ENCODE measurements around the gene MC4R. TPM values are rescaled to one million over a fixed set of nuclear protein-coding genes. Genes with fewer than 3 reads are reported as not detected.

Gene MC4R
- polyA plus RNA-seq, 2 of the 4 experiments (the other 2 are of a cell fraction), result 0.08 TPM; not detected in 1

- WGBS (ENCODE audit: missing lambda C conversion rate), result 59% methylated on average over 4 of the region's 4 CpGs
- FAIRE-seq (no peak), DNase-seq (ENCODE audit: low read depth in 1 of 2, low spot score in 1 of 2) (no peak), ATAC-seq (no peak)
- Histone ChIP-seq H3K4me2 (no peak overlapping the region), H3K27ac (no peak overlapping the region), H3K9me3 (no peaks in the 10 kb centered on the region), H3K4me3 (no peak overlapping the region), H3K4me1 (no peaks in the 10 kb centered on the region)
- POLR2A ChIA-PET, result no interaction called here
- no peak for TF ChIP-seq RARB (CRISPR knock-in tag; IDR thresholded peaks at IDR 0.05)
- TF ChIP-seq JUN (IDR thresholded peaks at IDR 0.05), result no peak
- no peak for TF ChIP-seq HOXB5 (CRISPR knock-in tag; IDR thresholded peaks at IDR 0.05)
- no peak for TF ChIP-seq CBX2 (IDR thresholded peaks at IDR 0.05; ENCODE audit: borderline replicate concordance, low read depth)
- no peak for TF ChIP-seq CHD2 (IDR thresholded peaks at IDR 0.05; ENCODE audit: low read length, partially characterized antibody)
- TF ChIP-seq CHD4 (IDR thresholded peaks at IDR 0.05; ENCODE audit: borderline replicate concordance), result no peak
- TF ChIP-seq EHF (CRISPR knock-in tag; IDR thresholded peaks at IDR 0.05), result no peak
- no peak for TF ChIP-seq MAZ (IDR thresholded peaks at IDR 0.05; ENCODE audit: borderline replicate concordance, low read depth, low read length)
- no peak for TF ChIP-seq RNF2 (IDR thresholded peaks at IDR 0.05; ENCODE audit: borderline replicate concordance, low read depth)
- TF ChIP-seq PBX3 (IDR thresholded peaks at IDR 0.05), result no peak
- CTCF ChIA-PET, result interaction anchor here (0.6 to 0.7 kb wide), 2 partner anchors 76 to 903 kb away, joined by 3 to 4 read pairs; no protein-coding TSS in a partner anchor
Observed at GRCh38 chr18:60347526-60348045, 25.0 kb downstream of the MC4R start.

GRCh38 chr18:60339018-60339417 lies 33.6 kb downstream of the MC4R start:
- FAIRE-seq (no peak), ATAC-seq (no peak), DNase-seq (ENCODE audit: low read depth in 1 of 2, low spot score in 1 of 2) (no peak)
- no peak overlapping the region for H3K4me2 ChIP-seq
- no peak for TF ChIP-seq CEBPB (IDR thresholded peaks at IDR 0.05)
- TF ChIP-seq ATOH8 (CRISPR knock-in tag; IDR thresholded peaks at IDR 0.05; ENCODE audit: low read depth), result no peak
- TF ChIP-seq POLR2AphosphoS2 (conservative IDR thresholded peaks at IDR 0.05; ENCODE audit: low read length), result no peak
- no peak for TF ChIP-seq E2F6 (IDR thresholded peaks at IDR 0.05; ENCODE audit: borderline replicate concordance, low read depth)
- TF ChIP-seq EHMT2 (IDR thresholded peaks at IDR 0.05; ENCODE audit: low read depth), result no peak
- TF ChIP-seq MAX (IDR thresholded peaks at IDR 0.05), result no peak
- TF ChIP-seq EP300 (IDR thresholded peaks at IDR 0.05), result no peak
- TF ChIP-seq MAZ (IDR thresholded peaks at IDR 0.05; ENCODE audit: borderline replicate concordance, low read depth, low read length), result no peak
- no peak for TF ChIP-seq REST (IDR thresholded peaks at IDR 0.05)
- ChIA-PET CTCF (no interaction called here), POLR2A (no interaction called here)
- H3K9me3 ChIP-seq, result no peaks in the 10 kb centered on the region
- no peaks in the 10 kb centered on the region for H3K4me1 ChIP-seq
- H3K27ac ChIP-seq, result no peak overlapping the region
- H3K4me3 ChIP-seq, result no peak overlapping the region
- WGBS (ENCODE audit: missing lambda C conversion rate), result 0% methylated on average over 1 of the region's 1 CpG

Data from A549 (cell line).